Tracheal epithelial cell (primary cell): ENCODE results near the gene FAM241B. TPM values are rescaled to one million over a fixed set of nuclear protein-coding genes. Genes with fewer than 3 reads are reported as not detected.

Experiments
- total RNA-seq: library from RNA; depleted of rRNA; stranded (reverse); fragments of >200 nt; gene quantifications from 2 replicates; pipeline ENCODE4 v1.2.1, GENCODE V29; 2014

FAM241B gene
- total RNA-seq, result 0.96 and 1.1 TPM in 2 replicates

GRCh38 chr10:69629897-69630650 is at the start of gene FAM241B:
Gene FAM241B (plus strand): TSS chr10:69630247. CDS start chr10:69631744, 1,497 bp downstream.

Other genes with a start within 250 kb of the FAM241B start
- under 0.01 TPM in 1 of 2 replicates, not detected in the other for gene TACR2, start 213.3 kb upstream of the FAM241B start, total RNA-seq
- gene TSPAN15, start 178.8 kb upstream of the FAM241B start, total RNA-seq, result 12.6 and 20.5 TPM in 2 replicates
- not detected in 2 replicates for gene NEUROG3, start 56.8 kb upstream of the FAM241B start, total RNA-seq
- 0.21 and 0.72 TPM in 2 replicates for gene COL13A1, start 171.7 kb downstream of the FAM241B start, total RNA-seq